Activated T-cell treated with anti-CD3 and anti-CD28 coated beads, Interleukin-2, amount 50 U/mL, for 4 hours (primary cell): ENCODE measurements around the gene SNAP25. TPM values are rescaled to one million over a fixed set of nuclear protein-coding genes. Genes with fewer than 3 reads are reported as not detected.
A peak's percentile ranks its signal among the peaks of the same experiment; 100 is the strongest.

Experiments
- ATAC-seq, 2 donors: fragments of 200-7000 bp; cut with Tn5 transposase; one replicate each; pipeline ENCODE4 v1.10.0; 2021
- DNase-seq: peaks from one replicate; pipeline ENCODE4 v3.0.0-alpha.2; 2020
- H3K27me3 Mint-ChIP-seq: one replicate; pipeline ENCODE4 v1.8.0; 2021; ENCODE audit warnings: low read depth, mixed read lengths
- H3K36me3 Mint-ChIP-seq: one replicate; pipeline ENCODE4 v1.8.0; 2022; ENCODE audit warnings: mixed read lengths; ENCODE audit not compliant: insufficient read depth
- H3K4me1 Mint-ChIP-seq: one replicate; pipeline ENCODE4 v1.8.0; 2021; ENCODE audit warnings: low read depth, mixed read lengths
- H3K4me3 Mint-ChIP-seq: one replicate; pipeline ENCODE4 v1.8.0; 2021; ENCODE audit warnings: mild to moderate bottlenecking, moderate library complexity, mixed read lengths
- H3K9me3 Mint-ChIP-seq: one replicate; pipeline ENCODE4 v1.8.0; 2021; ENCODE audit warnings: mixed read lengths
- total RNA-seq, 3 donors: library from RNA; stranded (reverse); gene quantifications; one replicate each; pipeline ENCODE4 v1.2.1, GENCODE V29; 2021

SNAP25 gene
- total RNA-seq, 3 donors from 2014 or later = 0.10 TPM; not detected in 2

DNA sequence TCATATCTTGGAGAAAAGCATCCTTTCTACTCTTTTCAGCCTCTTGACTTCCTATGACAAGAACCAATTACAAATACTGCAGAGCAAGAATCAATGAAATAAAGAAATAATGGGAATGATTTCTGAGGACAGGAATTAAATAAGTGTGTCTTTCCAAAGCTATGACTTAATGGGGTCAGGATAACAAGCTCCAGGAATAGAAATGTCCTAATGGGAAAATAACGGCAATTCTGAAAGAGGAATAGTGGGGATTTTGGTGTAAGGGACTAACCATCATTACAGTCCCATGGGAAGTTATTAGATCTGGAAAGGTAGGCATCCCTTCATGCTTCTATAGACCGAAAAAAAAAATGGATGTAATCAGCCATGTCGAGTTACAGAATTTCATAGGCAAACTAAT, 28.2 kb upstream of the SNAP25 start:
- H3K4me3 Mint-ChIP-seq = no peak overlapping the region
- no peaks in the 10 kb centered on the region for H3K36me3 Mint-ChIP-seq
- H3K9me3 Mint-ChIP-seq = peaks cover 17% of the 10 kb centered on the region
- no peak for ATAC-seq
- H3K27me3 Mint-ChIP-seq = peaks cover 4% of the 10 kb centered on the region
- no peaks in the 10 kb centered on the region for H3K4me1 Mint-ChIP-seq
- no peak for DNase-seq

GRCh38 chr20:10192171-10192570, 26.5 kb upstream of the SNAP25 start:
- DNase-seq (no peak), ATAC-seq (no peak)
- Mint-ChIP-seq H3K36me3 (no peaks in the 10 kb centered on the region), H3K4me3 (no peak overlapping the region), H3K4me1 (no peaks in the 10 kb centered on the region), H3K27me3 (peaks cover 4% of the 10 kb centered on the region), H3K9me3 (peaks cover 10% of the 10 kb centered on the region)

GRCh38 chr20:10194166-10194565, 24.5 kb upstream of the SNAP25 start:
- Mint-ChIP-seq H3K27me3 (peaks cover 7% of the 10 kb centered on the region), H3K4me3 (no peak overlapping the region), H3K4me1 (no peaks in the 10 kb centered on the region), H3K36me3 (no peaks in the 10 kb centered on the region), H3K9me3 (peaks cover 10% of the 10 kb centered on the region)
- DNase-seq = no peak
- no peak for ATAC-seq

DNA sequence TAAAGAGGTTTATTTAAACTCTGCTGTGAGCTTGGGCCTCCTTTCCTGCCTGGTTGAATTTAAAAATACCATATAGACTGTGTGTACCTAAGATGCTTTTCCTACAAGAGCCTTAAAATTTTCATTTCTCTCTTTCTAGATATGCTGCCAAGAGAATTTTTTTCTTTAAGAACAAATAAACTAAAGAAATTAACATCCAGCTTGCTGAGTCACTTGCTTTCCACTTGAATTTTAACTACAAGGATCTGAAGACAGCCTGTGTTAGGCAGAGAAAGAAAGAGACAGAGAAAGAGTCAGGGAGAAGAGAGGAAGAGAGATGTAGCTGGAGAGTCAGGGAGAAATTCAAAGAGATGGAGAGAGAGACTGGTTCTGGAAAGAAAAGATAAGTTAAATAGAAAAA, 18.3 kb upstream of the SNAP25 start:
- no peaks in the 10 kb centered on the region for H3K9me3 Mint-ChIP-seq
- peaks cover 4% of the 10 kb centered on the region for H3K27me3 Mint-ChIP-seq
- no peaks in the 10 kb centered on the region for H3K36me3 Mint-ChIP-seq

GRCh38 chr20:10201321-10201870, 17.2 kb upstream of the SNAP25 start:
- no peak overlapping the region for H3K4me3 Mint-ChIP-seq
- DNase-seq (no peak), ATAC-seq (no peak)
- no peaks in the 10 kb centered on the region for H3K36me3 Mint-ChIP-seq
- peaks cover 4% of the 10 kb centered on the region for H3K27me3 Mint-ChIP-seq
- no peaks in the 10 kb centered on the region for H3K9me3 Mint-ChIP-seq
- H3K4me1 Mint-ChIP-seq = no peaks in the 10 kb centered on the region

More for the DNA sequence above, 18.3 kb upstream of the SNAP25 start:
- H3K4me1 Mint-ChIP-seq = no peaks in the 10 kb centered on the region
- no peak overlapping the region for H3K4me3 Mint-ChIP-seq
- ATAC-seq (no peak), DNase-seq (no peak)

DNA sequence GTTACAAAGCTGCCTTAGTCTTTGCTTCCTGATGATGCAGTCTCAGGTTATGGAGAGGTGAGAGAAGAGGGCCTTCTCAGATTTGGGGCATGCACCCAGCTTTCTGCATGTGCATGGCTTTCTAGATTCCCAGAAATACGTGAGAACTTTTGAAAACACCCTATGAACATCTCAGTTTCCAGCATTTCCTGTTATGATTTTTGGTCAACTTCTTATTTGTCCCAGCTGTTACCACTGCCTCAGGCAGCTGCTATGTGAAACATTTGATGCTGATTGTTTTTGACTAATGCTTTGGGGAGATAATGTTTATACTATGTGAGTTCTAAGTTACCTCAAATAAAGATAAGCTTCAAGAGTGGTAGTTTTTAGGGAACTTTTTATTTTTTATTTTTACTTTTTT, 9.5 kb upstream of the SNAP25 start:
- ATAC-seq = no peak
- Mint-ChIP-seq H3K9me3 (peaks cover 1% of the 10 kb centered on the region), H3K4me1 (no peaks in the 10 kb centered on the region), H3K36me3 (no peaks in the 10 kb centered on the region), H3K4me3 (no peak overlapping the region), H3K27me3 (peaks cover 8% of the 10 kb centered on the region)
- no peak for DNase-seq

DNA sequence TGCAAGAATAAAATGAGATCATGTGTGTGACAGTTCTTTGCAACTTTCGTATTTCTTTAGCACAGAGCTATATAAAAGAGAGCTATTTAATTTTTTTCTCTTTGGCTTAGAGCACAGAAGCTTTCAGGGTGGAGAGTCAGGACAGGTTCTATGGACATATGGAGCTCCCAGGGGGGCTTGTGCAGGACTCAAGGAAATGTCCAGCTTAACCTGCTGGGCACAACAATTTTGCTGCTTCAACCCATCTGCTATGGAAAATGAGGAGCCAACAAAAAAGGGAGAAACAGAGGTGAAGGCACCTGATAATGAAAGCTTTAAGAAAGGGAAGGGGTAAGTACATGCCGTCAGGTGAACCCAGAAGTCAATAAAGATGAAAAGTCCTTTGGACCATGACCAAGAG, 5.1 kb upstream of the SNAP25 start:
- ATAC-seq = no peak

DNA sequence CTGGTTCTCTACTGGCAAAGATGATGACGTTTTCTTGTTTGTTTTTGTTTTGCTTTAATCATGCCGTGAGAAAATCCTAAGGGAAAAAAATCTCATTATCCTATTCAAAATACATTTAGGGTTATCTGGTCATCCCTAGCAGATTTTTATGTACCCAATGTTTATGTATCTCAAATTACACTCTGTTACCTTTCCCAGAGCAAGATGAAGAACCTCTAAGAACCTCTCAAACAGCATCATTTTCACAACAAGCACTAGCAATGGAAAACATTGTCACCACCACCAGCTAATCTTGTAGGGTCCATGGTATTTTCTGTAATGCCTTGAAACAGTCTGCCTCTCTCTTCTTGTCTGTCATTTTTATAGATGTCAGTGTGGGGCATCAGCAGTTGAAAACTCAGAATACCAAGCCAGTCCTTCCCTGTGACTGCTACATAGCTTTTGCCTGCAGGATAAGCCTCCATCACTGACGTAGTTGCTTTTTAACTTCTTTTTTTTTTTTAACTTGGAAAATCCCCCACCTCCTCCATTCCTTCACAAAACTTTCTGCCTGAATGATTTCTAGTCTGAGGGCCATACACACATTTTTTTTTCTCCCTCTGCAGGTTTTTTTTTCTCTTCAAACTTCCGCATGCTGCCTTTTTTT, 2.4 kb upstream of the SNAP25 start:
- H3K4me3 Mint-ChIP-seq = no peak overlapping the region
- ATAC-seq = no peak

More for the DNA sequence above, 5.1 kb upstream of the SNAP25 start:
- Mint-ChIP-seq H3K27me3 (peaks cover 33% of the 10 kb centered on the region), H3K4me3 (no peak overlapping the region), H3K36me3 (peaks cover 2% of the 10 kb centered on the region), H3K9me3 (peaks cover 6% of the 10 kb centered on the region), H3K4me1 (peaks cover 6% of the 10 kb centered on the region)
- DNase-seq = no peak

DNA sequence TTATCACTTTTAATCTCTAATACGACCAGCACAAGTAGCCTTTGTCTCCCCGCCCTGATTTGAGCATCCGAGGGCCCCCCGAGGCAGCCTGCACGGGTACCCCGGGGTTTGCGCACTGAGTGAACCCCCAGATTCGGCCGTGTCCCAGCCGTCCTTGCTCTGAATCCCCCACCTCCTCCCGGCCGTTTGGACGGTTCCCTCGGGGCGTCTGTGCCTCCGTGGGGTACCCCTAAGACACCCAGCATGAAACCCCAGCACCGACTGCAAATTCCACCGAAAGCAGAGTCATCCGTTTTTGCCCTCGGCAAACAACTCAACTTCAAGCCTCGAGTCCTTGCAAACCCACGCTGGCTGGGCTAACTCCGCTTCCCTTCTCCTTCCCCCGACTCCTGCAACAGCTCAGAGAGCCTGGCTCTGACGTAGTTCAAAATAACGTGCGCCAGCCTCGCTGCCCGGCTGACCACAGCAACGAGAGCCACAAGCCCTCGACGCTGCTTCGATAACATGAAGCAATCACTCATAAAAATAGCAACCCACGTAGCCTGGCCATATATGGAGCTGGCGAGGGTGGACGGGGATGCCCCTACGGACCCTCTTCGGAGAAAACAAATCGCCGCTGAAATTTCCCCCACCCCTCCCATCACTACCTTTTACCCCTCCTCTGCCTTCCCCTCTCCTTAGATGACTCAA, 764 bp upstream of the SNAP25 start:
- ATAC-seq = peak in 1 of 2 donors; percentile 47

More for the DNA sequence above, 2.4 kb upstream of the SNAP25 start:
- DNase-seq = no peak
- H3K9me3 Mint-ChIP-seq = peaks cover 14% of the 10 kb centered on the region
- H3K4me1 Mint-ChIP-seq = peaks cover 14% of the 10 kb centered on the region
- H3K36me3 Mint-ChIP-seq = peaks cover 2% of the 10 kb centered on the region
- H3K27me3 Mint-ChIP-seq = peaks cover 51% of the 10 kb centered on the region

DNA sequence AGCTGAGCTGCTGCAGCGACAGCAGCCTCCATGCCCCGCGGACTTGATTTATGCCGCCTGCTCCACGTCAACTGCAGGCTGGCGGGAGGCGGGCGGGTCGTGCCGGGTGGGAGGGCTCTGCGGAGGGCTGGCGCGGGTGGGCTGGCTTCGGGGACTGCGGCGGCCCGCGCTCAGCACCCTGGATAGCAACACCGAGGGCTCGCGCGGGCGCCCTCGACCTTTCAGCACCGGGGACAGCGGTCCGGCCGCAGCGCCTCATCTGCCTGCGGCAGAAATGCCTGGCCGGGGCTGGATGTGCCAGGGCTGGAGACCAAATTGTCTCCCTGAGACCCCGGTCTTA, 792 bp downstream of the SNAP25 start:
- peak; percentile 60 to 76 for ATAC-seq
- Mint-ChIP-seq H3K9me3 (peaks cover 11% of the 10 kb centered on the region), H3K27me3 (peaks cover 50% of the 10 kb centered on the region), H3K4me1 (peaks cover 14% of the 10 kb centered on the region), H3K36me3 (peaks cover 2% of the 10 kb centered on the region), H3K4me3 (peak overlapping the region; percentile 42)
- DNase-seq = peak; percentile 30

More for the DNA sequence above, 764 bp upstream of the SNAP25 start:
- no peak overlapping the region for H3K4me3 Mint-ChIP-seq
- H3K27me3 Mint-ChIP-seq = peaks cover 53% of the 10 kb centered on the region
- no peak for DNase-seq
- peaks cover 14% of the 10 kb centered on the region for H3K9me3 Mint-ChIP-seq
- peaks cover 14% of the 10 kb centered on the region for H3K4me1 Mint-ChIP-seq
- peaks cover 2% of the 10 kb centered on the region for H3K36me3 Mint-ChIP-seq

DNA sequence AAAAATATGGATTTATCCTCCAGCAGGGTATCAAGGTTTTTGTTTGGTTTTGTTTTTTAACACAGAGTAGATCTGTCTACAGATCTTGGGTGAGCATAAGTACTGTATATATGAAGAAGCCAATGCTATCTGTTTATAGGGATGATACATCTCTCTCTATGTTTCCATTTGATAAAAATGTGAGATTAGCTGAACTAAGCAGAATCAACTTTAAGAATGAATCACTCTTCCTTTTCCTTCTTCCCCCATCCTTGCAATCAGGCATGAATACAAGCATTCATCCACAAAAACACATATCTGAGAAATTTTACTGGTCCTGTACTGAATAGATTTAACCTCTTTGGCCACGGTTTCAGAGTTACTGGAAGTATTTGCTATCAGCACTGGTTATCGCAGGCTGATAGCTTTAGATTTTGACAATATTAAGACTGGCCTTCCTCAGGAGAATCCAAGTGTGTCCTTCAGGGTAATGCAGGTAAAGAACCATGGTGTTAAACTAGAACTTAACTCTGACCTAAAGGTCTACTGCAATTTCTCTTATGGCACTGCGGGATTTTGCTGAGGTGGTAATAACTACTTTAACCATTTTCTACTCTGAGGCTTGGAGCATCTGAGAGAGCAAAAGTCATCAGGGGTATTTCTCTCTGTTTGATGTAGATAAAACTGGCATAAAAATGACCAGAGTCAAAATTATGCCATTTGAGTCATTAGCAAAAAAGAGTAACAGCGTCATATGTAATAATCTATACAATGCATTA, 1.5 kb downstream of the SNAP25 start:
- H3K4me3 Mint-ChIP-seq = no peak overlapping the region
- H3K27me3 Mint-ChIP-seq = peaks cover 55% of the 10 kb centered on the region
- peaks cover 14% of the 10 kb centered on the region for H3K9me3 Mint-ChIP-seq
- peaks cover 2% of the 10 kb centered on the region for H3K36me3 Mint-ChIP-seq
- DNase-seq (no peak), ATAC-seq (no peak)
- peaks cover 14% of the 10 kb centered on the region for H3K4me1 Mint-ChIP-seq

DNA sequence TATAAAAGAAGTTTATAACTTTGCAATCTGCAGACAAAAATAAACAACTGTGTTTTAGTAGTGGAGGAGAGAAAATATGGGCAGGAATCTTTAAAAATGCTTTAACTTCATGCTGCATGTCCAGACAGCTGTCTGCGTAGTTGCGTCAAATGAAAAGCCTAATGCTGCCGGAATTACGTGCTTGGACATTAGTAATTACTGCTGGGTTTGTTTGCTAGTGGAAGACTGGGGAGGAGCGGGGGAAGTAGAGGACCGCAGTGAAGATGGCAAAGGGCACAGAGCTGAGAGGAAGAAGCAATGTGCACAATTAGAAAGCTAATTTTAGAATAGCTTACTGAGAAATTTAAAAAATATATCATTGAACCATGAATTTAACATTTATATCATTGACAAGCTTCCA, 2.4 kb downstream of the SNAP25 start:
- peaks cover 54% of the 10 kb centered on the region for H3K27me3 Mint-ChIP-seq
- no peak overlapping the region for H3K4me3 Mint-ChIP-seq
- no peak for DNase-seq
- peaks cover 14% of the 10 kb centered on the region for H3K9me3 Mint-ChIP-seq
- H3K4me1 Mint-ChIP-seq = peaks cover 14% of the 10 kb centered on the region
- H3K36me3 Mint-ChIP-seq = peaks cover 2% of the 10 kb centered on the region
- no peak for ATAC-seq

DNA sequence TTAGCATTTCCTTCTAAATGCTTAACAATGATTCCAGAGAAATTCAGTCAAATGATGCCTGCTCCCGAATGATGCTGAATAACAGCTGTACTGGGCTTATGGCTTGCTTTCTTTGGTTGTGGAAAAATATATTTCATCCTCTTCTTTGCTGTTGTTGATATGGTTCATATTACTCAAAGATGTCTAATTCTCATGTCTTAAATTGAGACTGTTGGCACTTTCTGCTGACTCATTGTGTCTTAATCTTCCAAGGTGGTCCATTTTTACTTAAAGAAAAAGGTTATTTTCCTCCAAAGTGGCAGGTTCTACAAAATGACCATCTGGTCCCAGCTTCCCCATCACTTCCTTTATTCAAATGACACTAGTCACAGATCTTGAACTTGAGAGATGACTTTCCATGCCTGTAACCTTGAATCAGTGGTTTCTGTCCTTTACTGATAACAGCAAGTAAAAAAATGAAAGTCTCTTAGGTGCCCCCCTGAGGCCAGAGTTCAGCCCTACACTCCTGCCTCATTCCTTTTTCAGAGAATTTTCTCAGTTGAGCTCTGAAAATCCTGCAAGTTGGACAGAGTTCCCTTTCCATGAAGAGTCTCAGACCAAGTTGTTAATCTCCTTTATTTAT, 6.9 kb downstream of the SNAP25 start:
- peaks cover 30% of the 10 kb centered on the region for H3K27me3 Mint-ChIP-seq
- no peak overlapping the region for H3K4me3 Mint-ChIP-seq
- ATAC-seq (no peak), DNase-seq (no peak)
- no peaks in the 10 kb centered on the region for H3K4me1 Mint-ChIP-seq
- peaks cover 8% of the 10 kb centered on the region for H3K9me3 Mint-ChIP-seq
- H3K36me3 Mint-ChIP-seq = no peaks in the 10 kb centered on the region

DNA sequence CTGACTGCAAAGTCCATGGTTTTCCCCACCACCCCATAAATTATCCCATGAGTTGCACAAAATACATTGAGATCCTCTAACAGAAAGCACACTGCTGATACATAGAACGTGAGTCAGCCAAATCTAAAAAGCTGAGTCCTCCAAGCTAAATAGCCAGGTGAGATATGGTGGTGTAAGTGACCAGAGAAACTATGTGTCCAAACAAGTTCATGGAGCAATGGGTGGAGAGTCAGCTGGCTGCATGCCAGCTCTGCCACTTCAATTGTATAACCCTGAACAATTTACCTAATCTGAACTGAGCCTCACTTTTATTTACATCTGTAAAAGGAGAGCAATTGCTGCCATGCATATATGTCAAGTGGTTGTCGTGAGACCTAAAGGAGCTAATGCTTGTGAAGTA, 9.7 kb downstream of the SNAP25 start:
- H3K9me3 Mint-ChIP-seq = peaks cover 3% of the 10 kb centered on the region
- peaks cover 26% of the 10 kb centered on the region for H3K27me3 Mint-ChIP-seq
- no peak for DNase-seq
- no peaks in the 10 kb centered on the region for H3K36me3 Mint-ChIP-seq
- H3K4me3 Mint-ChIP-seq = no peak overlapping the region
- ATAC-seq = no peak
- H3K4me1 Mint-ChIP-seq = no peaks in the 10 kb centered on the region
